Stimulated activated CD8-positive, alpha-beta memory T cell treated with anti-CD3 and anti-CD28 coated beads, Interleukin-15, amount 100 ng/mL, for 24 hours (primary cell): Measurements from ENCODE around the gene SLC44A1.

ENCODE experiments used
- DNase-seq: peaks from one replicate; pipeline ENCODE4 v3.0.0-alpha.2; 2020; ENCODE audit warnings: low read depth

The SLC44A1 gene

DNA sequence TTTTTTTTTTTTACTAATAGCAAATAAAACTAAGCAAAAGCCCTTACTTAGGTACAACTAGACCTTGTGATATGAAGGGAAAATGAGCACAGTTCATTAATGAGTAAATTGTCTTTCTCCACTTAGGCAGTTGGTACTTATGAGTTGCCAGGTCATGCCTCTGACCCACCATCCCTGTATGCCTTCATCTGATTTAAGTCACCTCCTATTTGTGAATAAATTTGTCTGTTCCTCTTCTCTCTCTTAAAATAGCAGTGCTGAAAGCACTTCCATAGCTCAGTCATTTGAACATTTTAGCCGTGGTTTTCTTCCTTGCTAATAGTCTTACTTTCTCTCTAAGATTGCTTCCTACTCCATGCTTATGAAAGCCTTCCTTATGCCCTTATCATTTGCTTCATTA is 61.4 kb downstream of the SLC44A1 start:
- no peak for DNase-seq

DNA sequence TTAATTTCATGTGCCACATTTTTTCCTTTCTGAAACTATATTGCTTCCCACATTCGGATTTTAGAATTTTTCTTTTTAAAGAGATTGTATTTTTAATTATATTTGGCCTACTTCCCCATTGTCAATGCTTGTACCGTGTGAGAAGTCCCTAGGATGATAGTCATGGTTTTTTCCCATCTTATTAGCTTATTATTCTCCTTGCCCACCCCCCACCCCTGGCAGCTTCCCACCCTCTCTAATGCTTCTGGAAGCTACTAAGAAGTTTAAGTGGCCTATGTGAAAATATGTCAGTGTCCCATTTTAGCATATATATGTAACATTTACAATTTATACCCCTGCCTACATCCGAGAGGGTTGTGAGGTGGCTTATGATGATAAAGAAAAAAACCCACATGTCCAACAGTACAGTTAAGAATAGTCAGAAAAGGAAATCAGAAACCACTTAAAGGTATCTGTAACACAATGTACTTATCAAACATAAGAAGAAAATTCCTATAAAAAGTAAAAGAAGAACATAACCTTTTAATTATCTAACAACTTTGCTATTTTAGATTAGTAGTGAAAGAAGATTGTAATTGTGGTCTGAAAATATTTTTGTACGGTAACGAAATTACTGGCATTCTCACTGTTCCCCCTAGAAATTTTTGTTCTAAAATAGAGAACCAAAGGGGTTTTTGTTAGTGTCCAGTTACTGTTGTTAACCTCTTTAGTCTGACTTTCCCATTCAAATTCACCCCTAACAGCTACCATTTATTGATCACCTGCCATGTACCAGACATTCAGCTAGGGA is 62.1 kb downstream of the SLC44A1 start:
- DNase-seq: no peak

DNA sequence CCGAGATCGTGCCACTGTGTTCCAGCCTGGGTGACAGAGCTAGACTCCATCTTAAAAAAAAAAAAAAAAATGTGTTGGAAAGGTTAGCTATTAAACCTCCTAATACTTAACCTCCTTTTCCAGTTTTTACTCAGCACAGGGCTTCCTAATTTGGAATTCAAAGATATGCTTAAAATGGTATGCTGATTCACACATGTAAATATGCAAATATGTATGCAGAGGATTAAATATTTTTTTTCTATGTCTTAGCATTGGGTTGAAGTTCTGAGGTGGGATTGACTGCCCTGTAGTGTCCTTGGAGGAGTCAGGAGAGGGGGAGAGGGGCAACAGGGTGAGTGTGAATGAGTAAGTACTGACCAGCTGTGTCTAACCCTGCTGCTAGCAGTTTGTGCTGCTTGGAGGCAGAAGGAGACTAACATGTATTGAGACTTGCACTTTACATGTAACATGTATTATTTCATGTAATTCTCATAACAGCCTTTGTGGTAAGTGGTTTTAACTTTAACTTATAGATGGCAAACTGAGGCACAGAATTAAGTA is 63.2 kb downstream of the SLC44A1 start:
- DNase-seq: no peak

DNA sequence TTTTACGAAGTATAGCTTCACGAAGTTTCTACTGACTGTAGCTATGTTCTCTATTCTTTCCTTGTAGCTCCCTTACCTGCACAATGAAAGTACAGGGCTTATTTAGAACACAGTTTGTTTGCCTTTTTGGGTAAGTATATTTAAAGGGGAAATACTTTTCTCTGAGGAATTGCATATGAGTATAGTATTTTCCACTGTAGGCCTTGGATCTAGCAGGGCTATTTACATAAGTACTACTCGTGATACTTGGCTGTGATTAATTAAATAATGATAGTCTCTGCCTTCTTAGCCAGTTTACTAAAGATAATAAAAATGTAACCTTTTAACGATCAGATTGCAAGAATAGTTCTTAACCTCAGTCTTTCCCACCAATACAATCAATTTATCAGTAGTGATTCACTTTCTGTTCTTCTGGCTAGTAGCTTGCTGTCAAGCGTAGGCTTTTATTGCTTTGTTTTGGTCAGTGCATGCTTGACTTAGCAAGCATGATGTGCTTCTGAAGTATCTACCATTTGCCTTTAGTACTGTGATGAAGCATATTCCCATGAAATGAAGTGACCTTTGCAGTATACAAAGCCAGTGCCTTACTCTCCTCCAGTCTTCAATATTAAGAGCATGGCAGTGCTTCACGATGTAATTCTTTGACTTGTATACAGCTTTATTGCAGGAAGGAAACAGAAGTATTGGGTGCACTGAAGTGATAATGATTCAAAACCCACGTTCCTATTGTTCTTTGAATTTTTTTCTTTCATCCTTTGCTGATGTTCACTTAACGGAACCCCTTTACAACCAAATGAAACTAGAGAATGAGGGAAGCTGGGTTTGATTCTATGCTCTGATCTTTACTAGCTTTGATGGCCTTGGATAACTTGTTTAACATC is 64.2 kb downstream of the SLC44A1 start:
- no peak for DNase-seq

- no peak for DNase-seq
These were observed 65.1 kb downstream of the SLC44A1 start for GRCh38 chr9:105309531-105309931.

DNA sequence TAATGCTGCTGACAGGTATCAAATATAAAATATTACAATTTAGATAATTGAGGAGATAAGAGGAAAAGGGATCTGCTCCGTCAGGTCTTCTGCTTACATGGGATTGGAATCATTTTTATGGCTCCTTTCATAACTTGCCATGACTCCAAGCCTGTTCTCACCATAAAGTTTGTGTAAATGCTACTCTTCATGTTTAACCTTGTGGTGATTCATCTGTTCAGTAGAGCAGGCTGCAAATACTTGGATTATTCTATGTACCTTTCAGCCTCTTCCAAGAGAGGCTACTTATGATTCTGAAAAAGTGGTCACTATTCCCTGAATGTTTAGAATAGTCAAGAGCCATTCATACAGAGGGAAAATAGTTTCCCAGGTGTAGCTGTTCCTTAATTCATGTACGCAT is 66.9 kb downstream of the SLC44A1 start:
- DNase-seq: no peak

DNA sequence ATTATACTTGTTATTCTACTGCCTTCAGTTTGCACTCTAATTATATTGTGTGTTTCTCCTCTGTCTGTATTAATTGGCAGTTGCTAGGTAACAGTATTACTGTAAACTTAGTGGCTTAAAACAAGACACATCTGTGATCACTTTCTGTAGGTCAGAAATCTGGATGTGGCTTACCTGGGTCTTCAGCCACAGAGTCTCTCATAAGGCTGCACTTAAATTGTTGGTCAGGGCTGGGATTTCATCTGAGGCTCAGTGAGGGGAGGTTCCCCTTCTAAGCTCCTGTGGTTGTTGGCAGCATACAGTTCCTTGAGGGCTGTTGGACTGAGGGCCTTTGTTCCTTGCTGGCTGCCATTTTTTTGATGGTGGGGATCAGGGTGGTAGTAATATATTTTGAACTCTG is 68.8 kb downstream of the SLC44A1 start:
- DNase-seq: no peak

GRCh38 chr9:105316703-105317102 is 72.3 kb downstream of the SLC44A1 start:
- DNase-seq: no peak

DNA sequence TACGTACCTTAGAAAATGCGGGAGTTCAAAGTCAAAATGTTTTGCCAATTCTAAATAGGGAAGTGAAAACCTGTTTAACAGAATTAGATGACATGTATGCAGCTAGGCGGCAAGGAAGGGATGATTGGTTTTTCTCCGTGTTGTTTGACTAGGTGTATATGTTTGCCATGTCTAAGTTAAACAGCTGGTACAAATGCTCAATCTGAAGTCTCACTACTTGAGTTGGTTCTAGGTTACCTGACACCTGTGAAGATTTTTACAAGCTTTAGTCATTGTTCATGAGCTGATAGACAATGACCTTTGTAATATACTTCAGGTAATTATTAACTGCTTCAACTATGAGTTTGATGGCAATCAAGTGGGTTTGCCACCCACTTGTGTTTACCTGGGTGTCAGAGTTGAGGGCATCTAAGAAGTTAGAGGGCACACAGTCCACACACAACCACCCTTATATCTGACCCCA is 74.3 kb downstream of the SLC44A1 start:
- DNase-seq: no peak

- no peak for DNase-seq
These were observed 74.9 kb downstream of the SLC44A1 start for GRCh38 chr9:105319202-105319813.

DNA sequence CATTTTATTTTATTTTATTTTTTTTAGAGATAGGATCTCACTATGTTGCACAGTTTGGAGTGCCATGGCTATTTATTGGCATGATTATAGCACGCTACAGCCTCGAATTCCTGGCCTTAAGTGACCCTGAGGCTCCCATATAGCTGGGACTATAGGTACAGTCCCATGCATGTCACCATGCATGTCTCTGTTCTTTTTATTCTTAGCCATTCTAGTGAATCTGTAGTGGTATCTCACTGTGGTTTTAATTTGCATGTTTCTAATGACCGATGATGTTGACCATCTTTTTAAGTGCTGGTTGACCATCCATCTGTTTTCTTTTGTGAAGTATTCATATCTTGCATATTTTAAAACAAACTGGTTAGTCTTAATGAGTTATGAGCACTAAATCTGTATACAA is 76.1 kb downstream of the SLC44A1 start:
- DNase-seq: no peak

DNA sequence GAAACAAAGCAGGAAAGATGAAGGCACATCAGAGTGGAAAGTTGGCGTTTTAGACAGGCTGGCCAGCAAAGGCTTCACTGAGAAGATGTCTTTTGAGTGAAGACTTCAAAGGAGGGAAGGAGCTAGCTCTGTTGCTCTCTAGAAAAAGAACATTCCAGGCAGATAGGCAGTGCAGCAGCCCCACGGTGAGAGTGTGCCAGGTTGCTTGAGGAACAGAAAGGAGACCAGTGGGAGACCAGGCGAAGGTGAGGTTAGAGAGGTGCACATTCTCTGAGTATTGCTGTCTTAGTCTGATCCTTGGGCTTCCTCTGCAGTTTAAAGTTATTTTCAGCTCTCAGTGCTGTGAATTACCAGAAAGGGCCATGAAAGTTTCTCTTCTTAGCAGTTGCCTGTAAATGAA is 83.8 kb downstream of the SLC44A1 start:
- no peak for DNase-seq

DNA sequence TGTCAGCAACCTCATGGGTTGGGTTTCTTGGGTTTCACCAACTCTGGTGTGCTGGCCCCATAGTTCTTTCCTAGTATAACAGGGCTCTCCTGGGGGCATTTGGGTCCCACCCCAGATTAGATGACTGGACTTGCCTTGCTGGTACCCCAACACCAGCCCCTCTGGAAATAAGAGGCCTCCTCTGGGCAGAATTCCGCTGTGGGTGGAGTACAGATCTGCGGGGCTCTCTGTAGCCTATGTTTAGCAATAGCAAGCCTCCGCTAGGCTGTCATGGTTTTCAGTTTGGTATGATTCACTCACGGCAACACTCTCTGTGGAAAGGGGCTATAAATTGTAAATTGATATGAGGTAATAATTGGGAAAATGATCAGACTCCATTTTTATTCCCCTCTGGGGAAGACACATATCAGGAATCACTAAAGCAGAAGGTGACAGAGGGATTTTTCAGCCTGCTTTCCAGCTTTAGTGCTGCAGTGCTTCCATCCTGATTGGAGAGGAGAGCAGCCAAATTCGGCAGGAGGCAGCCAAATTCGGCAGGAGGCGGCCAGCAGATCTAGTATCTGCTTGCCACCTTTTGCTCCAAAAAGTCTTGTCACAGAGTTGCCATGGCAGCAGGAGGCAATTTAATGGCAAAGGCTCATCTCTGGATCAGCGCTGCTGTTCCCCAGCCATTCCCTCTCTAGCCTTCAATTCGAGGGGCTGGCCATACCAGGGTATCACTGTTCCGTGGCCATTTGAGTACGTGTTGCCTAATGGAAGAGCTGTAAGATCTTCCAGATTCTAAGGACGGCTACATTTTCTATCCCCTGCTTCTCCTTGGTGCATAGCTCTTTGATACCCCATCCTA is 84.6 kb downstream of the SLC44A1 start:
- DNase-seq: no peak

DNA sequence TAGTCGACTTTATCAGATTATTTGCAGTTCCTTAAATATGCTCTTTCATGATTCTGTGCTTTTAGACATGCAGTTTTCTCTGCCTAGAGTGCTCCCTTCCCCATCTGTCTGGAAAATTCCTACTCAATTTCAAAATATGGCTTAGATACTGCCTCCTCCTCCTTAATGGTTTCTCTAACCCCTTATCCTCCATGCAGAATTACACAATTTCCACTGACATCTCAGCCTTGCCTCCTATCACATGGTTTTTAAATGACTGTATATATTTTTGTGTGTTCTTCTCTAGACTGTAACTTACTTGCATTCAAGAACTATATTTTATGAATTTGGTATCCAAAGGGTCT is 85.2 kb downstream of the SLC44A1 start:
- DNase-seq: no peak

- DNase-seq: no peak
These were observed 85.8 kb downstream of the SLC44A1 start for GRCh38 chr9:105330201-105330600.

DNA sequence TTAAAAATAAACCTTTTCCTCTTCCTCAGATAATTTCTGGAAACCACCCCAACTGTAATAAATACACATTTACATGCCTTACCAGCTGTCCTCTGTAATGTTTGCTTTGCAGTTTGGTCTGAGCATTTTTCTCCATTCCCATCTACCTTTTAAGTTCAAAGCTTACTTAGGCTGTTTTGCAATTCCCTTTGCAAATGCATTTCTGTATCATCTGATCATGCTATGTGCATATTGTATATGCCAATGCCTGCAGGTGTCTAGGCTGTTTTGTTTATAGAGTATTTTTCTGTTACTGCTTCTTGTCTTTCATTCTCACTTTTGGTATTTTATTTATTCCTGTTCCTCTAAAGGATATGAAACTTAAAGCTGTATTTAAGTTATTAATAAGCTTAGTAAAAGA is 86.3 kb downstream of the SLC44A1 start:
- DNase-seq: no peak

GRCh38 chr9:105331160-105331559 is 86.7 kb downstream of the SLC44A1 start:
- no peak for DNase-seq

DNA sequence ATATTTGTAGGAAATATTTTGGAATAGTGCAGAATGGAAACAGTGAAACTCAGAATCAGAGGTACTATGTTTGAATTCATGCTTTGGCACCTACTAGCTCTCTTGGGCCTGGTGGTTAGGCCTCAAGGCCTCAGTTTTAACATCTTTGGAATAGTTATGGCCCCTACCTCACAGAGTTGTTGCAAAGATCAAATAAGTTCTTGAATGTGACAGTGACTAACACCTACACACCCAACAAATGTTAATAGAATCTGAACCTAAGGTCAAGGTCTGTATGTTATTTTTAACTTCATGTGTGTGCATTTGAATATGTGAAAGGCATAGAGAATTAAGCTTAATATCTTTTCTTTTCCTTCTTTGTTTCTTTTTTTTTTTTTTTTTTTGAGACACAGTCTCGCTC is 87.3 kb downstream of the SLC44A1 start:
- no peak for DNase-seq

DNA sequence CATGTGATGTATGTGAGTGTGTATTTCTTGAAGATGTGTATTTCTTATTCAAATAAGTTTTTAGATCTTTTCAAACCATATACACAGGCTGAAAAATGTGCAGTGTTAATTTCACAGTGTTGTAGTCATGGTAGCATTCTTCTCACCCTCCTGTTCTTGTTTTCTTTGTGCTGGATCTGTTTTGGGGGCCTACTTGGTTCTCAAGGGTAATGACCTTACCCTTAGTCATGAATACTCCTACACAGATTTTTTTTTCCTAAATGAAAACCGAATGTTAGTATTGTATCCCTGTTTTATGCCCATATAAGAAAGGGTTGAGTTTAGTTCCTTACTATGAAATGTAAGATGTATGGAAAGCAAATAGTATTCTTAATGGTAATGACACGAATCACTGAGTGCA is 88.0 kb downstream of the SLC44A1 start:
- no peak for DNase-seq

DNA sequence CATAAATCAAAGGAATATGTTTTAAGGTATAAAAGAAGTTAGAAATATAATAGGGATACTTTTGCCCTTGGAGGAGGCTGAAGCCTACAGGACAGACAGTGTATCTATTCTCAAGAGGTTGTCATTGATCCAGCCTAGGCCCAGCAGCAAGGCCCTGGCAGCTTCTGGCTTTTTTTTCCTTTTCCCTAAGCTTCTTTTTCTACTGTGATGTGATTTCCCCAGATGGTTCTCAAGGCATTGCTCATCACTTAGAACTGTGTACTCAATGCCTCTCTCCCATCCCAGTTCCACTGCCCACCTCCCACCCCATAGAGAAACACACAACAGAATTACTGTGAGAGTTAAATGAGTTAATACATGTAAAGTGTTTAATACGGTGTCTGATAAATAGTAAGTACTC is 88.6 kb downstream of the SLC44A1 start:
- no peak for DNase-seq

DNA sequence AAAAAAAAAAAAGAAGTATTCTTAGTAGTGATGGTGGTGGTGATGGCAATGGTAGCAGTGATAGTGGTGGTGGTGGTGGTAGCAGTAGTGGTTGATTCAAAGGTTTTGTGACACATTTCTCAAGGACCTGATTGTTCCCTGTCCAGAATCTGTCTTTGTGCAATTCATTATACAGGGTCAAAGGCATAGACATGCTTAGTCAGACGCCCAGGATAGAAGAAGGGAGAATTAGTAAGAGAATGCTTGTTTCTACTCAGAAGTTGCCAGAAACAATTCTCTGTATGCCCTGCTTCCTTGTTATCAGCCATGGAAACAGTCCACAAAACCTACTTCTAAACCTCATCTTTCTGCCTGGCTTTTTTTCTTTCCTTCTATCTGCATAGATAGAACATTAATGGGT is 89.4 kb downstream of the SLC44A1 start:
- no peak for DNase-seq

- DNase-seq: no peak
These were observed 93.9 kb downstream of the SLC44A1 start for GRCh38 chr9:105338308-105338707.
